Activated T-cell treated with anti-CD3 and anti-CD28 coated beads, Interleukin-2, amount 50 U/mL, for 72 hours (primary cell): ENCODE results near the gene TNK2. TPM values are rescaled to one million over a fixed set of nuclear protein-coding genes. Genes with fewer than 3 reads are reported as not detected.
"Not testable (repeated sequence)": the region's sequence is repeated elsewhere in the genome, so short reads cannot be mapped to it uniquely, and the experiment has no call there.

Source experiments
- ATAC-seq, 2 donors: fragments of 150-1000 bp; cut with Tn5 transposase; replicated peaks in 1 of 2; 2 replicates each; pipeline ENCODE4 v1.10.0; 2021; ENCODE audit warnings: moderate library complexity in 2 of 2, mild to moderate bottlenecking in 1 of 2
- DNase-seq, 2 donors: peaks; one replicate each; pipeline ENCODE4 v3.0.0; 2021 to 2022; ENCODE audit warnings: mixed read lengths in 1 of 2
- H3K27ac Mint-ChIP-seq: one replicate; pipeline ENCODE4 v1.8.0; 2022; ENCODE audit warnings: mild to moderate bottlenecking, moderate library complexity, mixed read lengths
- H3K27me3 Mint-ChIP-seq: one replicate; pipeline ENCODE4 v1.8.0; 2022; ENCODE audit warnings: low read depth, mixed read lengths
- H3K36me3 Mint-ChIP-seq, 2 donors: one replicate each; pipeline ENCODE4 v1.8.0; 2022; ENCODE audit warnings: mixed read lengths in 2 of 2, mild to moderate bottlenecking in 1 of 2; ENCODE audit not compliant: insufficient read depth in 2 of 2
- H3K4me1 Mint-ChIP-seq: one replicate; pipeline ENCODE4 v1.8.0; 2022; ENCODE audit warnings: low read depth, mixed read lengths
- H3K4me3 Mint-ChIP-seq, 2 donors: one replicate each; pipeline ENCODE4 v1.8.0; 2022; ENCODE audit warnings: mild to moderate bottlenecking in 2 of 2, mixed read lengths in 2 of 2, moderate library complexity in 2 of 2
- H3K9me3 Mint-ChIP-seq, 2 donors: one replicate each; pipeline ENCODE4 v1.8.0; 2022; ENCODE audit warnings: mixed read lengths in 2 of 2
- total RNA-seq, 2 donors: library from RNA; stranded (reverse); gene quantifications; one replicate each; pipeline ENCODE4 v1.2.3, GENCODE V29; 2022

The TNK2 gene
- total RNA-seq, 2 donors from 2014 or later = 94.8 to 112 TPM

DNA sequence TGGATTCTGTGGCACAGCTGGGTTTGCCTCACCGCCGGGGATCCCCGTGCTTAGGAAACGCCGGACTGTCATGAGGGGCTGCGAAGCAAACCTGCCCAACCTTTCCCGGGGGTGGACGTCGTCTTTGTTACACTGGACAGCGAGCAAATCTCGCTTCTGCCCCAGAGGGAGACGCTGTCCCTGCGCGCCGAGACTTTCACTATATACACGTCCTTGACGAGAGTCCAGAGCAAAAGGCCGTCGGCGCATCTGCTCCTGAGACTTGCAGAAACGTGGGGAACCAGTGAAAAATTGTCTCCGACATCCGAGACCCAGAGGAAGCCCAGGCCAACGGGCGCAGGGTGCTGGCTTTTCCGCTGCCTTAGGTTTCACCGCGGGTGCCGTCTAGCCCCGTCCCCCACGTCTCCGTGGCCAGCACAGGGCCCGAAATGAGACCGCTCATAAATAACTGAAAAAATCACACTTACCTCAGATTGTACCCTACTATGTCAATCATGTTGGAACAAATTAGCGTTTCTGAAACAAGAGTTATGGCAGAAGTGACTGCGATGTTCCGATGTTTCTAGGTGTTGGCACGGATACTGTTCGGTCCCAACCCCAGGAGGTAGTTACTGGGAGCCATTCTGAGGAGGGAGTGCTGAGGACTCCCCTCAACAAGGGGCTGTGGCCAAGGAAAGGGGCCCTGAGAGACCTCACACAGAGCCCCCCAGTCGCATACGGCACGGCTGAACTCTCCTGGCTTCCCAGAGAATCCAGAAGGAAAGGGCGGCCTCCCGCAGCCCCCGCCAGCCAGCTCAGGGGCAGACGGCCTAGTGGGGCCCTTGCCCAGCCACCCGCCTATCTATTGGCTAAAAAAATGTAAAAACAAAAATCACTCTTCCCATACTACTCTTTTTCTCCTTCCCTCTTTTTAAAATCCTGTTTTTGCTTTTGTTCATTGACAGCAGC, 82.2 kb downstream of the TNK2 start:
- Mint-ChIP-seq H3K27me3 (no peaks in the 10 kb centered on the region), H3K36me3 (no peaks in the 10 kb centered on the region), H3K9me3 (no peaks in the 10 kb centered on the region), H3K27ac (no peak overlapping the region), H3K4me3 (no peak overlapping the region), H3K4me1 (no peaks in the 10 kb centered on the region)
- ATAC-seq (no peak), DNase-seq (no peak)

DNA sequence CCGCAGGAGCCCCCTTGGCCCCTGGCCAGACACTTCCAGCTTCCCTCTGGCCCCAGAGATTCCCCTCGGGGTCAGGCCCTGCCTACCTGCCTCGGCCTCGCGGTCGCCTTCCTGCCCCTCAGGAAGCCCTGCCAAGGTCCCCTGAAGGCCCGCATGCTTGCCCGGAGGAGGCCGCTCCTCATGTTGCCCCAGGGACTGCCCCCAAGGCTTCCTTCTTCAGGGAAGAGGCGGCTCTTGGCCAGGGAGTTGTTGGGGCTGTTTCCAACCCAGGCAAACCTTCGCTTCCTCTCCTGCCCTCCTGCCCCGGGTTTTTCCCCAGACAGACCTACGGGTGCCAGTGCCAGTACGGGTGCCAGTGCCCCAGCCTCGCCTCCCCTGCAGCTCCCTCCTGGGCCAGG, 83.2 kb downstream of the TNK2 start:
- no peak for DNase-seq
- Mint-ChIP-seq H3K36me3 (no peaks in the 10 kb centered on the region), H3K27me3 (no peaks in the 10 kb centered on the region), H3K4me1 (no peaks in the 10 kb centered on the region), H3K27ac (no peak overlapping the region), H3K9me3 (no peaks in the 10 kb centered on the region), H3K4me3 (no peak overlapping the region)
- no peak for ATAC-seq

DNA sequence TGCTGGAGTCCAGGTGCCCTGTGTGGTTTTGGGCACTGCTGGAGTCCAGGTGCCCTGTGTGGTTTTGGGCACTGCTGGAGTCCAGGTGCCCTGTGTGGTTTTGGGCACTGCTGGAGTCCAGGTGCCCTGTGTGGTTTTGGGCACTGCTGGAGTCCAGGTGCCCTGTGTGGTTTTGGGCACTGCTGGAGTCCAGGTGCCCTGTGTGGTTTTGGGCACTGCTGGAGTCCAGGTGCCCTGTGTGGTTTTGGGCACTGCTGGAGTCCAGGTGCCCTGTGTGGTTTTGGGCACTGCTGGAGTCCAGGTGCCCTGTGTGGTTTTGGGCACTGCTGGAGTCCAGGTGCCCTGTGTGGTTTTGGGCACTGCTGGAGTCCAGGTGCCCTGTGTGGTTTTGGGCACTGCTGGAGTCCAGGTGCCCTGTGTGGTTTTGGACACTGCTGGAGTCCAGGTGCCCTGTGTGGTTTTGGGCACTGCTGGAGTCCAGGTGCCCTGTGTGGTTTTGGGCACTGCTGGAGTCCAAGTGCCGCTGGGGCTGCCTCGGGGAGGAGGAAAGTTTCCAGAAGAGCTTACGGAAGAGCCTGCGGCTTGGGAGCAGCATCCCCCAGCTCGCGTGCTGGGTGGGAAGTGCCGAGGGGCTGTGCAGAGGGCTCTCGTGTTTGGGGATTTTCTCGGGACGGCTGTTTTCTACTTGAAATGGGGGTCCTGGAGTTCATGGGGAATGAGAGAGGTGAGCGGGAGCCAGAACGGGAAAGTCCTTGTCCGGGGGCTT, 83.7 kb downstream of the TNK2 start:
- not testable (repeated sequence) for ATAC-seq, H3K27ac Mint-ChIP-seq, H3K9me3 Mint-ChIP-seq, H3K36me3 Mint-ChIP-seq, H3K27me3 Mint-ChIP-seq, H3K4me3 Mint-ChIP-seq, DNase-seq, H3K4me1 Mint-ChIP-seq

DNA sequence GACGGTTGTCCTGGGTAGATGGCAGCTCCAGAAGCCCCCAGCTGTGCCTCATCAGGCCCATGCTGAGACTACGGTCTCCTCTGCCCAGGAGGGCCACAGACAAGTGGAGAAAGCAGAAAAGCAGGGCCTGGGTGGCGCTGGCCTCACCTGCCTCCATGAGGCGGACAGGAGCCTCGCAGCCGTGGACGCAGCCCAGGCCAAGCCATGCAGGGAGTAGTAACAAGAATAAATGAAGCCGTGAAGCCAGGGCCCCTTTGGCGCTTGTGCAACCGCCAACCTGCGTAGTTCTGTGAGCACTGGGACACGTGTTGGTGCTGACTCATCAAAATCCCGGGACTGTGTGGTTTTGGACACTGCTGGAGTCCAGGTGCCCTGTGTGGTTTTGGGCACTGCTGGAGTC, 84.4 kb downstream of the TNK2 start:
- Mint-ChIP-seq H3K27me3 (no peaks in the 10 kb centered on the region), H3K9me3 (no peaks in the 10 kb centered on the region), H3K27ac (no peak overlapping the region), H3K4me1 (no peaks in the 10 kb centered on the region), H3K4me3 (no peak overlapping the region), H3K36me3 (no peaks in the 10 kb centered on the region)
- ATAC-seq (no peak), DNase-seq (no peak)

DNA sequence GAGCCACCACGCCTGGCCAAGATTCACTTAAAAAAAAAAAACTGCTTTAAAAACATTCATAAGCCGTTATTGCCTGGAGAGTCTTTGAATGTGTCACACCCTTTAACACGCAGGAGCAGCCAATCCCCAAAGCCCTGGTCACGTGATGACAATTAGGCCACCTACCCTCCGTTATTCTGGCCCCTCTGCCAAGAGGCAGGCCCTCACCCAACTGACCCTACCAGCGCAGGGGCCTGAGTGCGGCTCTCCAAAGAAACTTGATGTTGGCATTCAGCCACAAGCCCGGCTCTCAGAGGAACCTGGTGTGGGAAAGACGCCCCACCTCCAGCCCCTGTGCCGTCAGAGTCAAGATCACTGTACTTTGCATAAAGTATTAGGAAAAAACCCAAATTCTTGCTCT, 85.1 kb downstream of the TNK2 start:
- H3K4me3 Mint-ChIP-seq = no peak overlapping the region
- no peaks in the 10 kb centered on the region for H3K9me3 Mint-ChIP-seq
- no peaks in the 10 kb centered on the region for H3K4me1 Mint-ChIP-seq
- ATAC-seq = no peak
- H3K27ac Mint-ChIP-seq = no peak overlapping the region
- no peaks in the 10 kb centered on the region for H3K36me3 Mint-ChIP-seq
- no peak for DNase-seq
- no peaks in the 10 kb centered on the region for H3K27me3 Mint-ChIP-seq

DNA sequence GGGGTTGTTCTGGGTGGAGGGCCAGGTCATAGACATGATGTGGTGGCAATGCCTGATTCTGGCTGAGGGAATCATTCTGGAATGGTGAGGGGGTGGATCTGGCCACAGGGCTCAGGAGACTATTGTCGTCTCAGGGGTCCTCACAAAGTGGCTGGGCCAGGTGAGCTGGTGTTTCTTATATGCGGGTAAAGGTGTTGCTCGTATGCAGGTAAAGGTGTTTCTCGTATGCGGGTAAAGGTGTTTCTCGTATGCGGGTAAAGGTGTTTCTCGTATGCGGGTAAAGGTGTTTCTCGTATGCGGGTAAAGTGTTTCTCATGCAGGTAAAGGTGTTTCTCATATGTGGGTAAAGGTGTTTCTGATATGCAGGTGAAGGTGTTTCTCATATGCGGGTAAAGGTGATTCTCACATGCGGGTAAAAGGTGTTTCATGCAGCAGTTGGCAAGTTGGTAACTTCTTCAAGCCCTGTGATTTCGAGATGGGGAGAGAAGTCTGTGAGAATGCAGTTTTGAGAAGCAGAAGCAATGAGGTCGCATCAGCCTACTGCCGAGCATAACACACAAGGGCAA, 86.1 kb downstream of the TNK2 start:
- ATAC-seq = no peak

DNA sequence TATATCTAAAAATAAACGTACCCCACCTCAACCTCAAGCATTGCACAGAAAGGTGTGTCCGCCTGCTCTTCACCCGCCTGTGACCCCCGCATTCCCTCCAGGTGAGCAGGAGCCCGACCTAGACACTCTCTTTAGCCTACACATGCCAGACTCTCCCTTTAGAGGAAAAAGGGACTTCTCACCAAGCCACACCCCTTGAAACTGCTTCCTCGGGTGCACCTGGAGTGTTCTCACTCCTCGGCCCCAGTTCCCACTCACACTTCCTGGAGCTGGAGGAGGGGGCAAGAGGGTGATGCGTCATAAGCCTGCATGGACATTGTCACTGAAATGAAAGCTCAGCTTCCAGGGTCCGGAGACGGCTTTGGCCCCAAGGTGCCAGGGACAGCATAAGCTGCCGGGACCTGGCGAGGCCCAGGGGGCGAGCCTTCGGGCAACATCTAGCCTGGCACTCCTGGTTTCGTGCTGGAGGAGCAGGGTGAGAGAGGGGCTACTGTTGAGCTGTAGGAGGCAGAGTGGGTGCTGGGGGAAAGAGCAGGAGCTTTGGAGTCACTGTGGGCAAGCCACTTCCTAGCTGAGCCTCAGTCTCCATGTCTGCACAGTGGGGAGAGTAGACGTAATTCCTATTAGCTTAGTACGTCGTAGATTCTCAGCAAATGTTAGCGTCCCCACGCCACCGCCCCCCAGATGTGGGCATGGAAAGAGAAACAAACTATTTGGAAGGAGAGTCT, 86.8 kb downstream of the TNK2 start:
- H3K4me1 Mint-ChIP-seq = no peaks in the 10 kb centered on the region
- no peak overlapping the region for H3K27ac Mint-ChIP-seq

More for the DNA sequence above, 86.1 kb downstream of the TNK2 start:
- no peaks in the 10 kb centered on the region for H3K27me3 Mint-ChIP-seq
- H3K27ac Mint-ChIP-seq = no peak overlapping the region
- no peak overlapping the region for H3K4me3 Mint-ChIP-seq
- DNase-seq = no peak
- no peaks in the 10 kb centered on the region for H3K36me3 Mint-ChIP-seq
- no peaks in the 10 kb centered on the region for H3K9me3 Mint-ChIP-seq
- H3K4me1 Mint-ChIP-seq = no peaks in the 10 kb centered on the region

DNA sequence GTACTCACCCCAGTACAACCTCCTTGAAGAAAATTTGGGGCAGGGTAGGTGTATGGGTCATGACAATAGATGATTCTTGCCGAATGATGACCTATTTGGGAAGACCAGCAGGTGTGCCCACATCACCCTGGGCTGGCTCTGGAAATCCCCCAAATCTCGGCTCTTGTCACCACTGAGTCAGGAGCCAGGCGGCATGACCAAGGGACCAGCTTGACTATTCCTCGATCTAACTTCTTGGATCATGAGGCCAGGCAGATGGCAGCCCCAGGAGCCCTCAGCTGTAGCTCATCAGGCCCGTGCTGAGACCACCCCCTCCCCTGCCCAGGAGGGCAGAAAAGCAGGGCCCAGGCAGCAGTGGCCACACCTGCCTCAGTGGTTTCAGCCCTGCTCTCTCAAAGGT, 87.5 kb downstream of the TNK2 start:
- no peak for ATAC-seq
- H3K27me3 Mint-ChIP-seq = no peaks in the 10 kb centered on the region
- H3K4me1 Mint-ChIP-seq = no peaks in the 10 kb centered on the region
- H3K4me3 Mint-ChIP-seq = no peak overlapping the region
- no peaks in the 10 kb centered on the region for H3K36me3 Mint-ChIP-seq
- no peaks in the 10 kb centered on the region for H3K9me3 Mint-ChIP-seq
- DNase-seq = no peak
- H3K27ac Mint-ChIP-seq = no peak overlapping the region

More for the DNA sequence above, 86.8 kb downstream of the TNK2 start:
- DNase-seq = no peak
- no peaks in the 10 kb centered on the region for H3K36me3 Mint-ChIP-seq
- no peaks in the 10 kb centered on the region for H3K27me3 Mint-ChIP-seq
- ATAC-seq = no peak
- H3K9me3 Mint-ChIP-seq = no peaks in the 10 kb centered on the region
- H3K4me3 Mint-ChIP-seq = no peak overlapping the region

DNA sequence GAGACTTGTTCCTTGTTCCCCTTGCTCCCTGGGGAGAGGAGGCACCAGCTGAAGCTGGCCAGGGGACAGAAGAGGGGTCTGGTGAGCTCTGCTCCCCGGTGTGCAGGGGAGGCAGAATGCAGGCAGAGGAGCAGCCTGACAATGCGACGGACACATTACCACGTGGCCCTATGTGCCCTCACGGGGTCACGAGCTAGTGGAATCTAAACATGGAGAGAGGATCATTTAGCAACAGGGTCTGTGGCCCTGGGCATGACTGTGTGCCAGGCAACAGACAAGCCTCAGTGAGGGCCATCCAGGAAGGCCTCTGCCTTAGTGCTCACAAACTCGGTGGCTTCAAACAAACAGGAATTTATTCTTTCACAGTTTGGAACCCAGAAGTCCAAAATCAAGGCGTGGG, 88.2 kb downstream of the TNK2 start:
- Mint-ChIP-seq H3K27me3 (no peaks in the 10 kb centered on the region), H3K9me3 (no peaks in the 10 kb centered on the region), H3K4me1 (no peaks in the 10 kb centered on the region), H3K36me3 (no peaks in the 10 kb centered on the region), H3K27ac (no peak overlapping the region), H3K4me3 (no peak overlapping the region)
- ATAC-seq (no peak), DNase-seq (no peak)

DNA sequence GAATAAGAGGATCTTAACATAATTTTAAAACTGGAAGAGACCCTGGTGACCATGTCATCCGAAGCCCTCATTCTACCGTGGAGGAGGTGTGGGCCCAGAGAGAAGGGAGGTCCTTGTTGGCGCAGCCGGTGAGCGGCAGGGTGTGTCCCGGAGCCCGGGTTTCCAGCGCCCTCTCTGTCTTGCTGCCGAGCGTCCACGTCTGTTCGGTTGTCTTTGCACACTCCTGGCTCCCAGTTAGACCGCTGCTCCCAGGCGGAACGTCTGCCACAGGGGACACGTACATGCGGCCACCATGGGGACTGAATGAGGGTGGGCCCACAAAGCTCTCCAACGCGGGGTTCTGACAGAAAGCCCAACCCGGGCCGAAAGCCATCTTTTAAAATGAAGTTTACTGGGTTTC, 90.0 kb downstream of the TNK2 start:
- H3K9me3 Mint-ChIP-seq = no peaks in the 10 kb centered on the region
- H3K27ac Mint-ChIP-seq = no peak overlapping the region
- H3K4me1 Mint-ChIP-seq = no peaks in the 10 kb centered on the region
- ATAC-seq (no peak), DNase-seq (no peak)
- no peaks in the 10 kb centered on the region for H3K27me3 Mint-ChIP-seq
- H3K36me3 Mint-ChIP-seq = no peaks in the 10 kb centered on the region
- H3K4me3 Mint-ChIP-seq = no peak overlapping the region

DNA sequence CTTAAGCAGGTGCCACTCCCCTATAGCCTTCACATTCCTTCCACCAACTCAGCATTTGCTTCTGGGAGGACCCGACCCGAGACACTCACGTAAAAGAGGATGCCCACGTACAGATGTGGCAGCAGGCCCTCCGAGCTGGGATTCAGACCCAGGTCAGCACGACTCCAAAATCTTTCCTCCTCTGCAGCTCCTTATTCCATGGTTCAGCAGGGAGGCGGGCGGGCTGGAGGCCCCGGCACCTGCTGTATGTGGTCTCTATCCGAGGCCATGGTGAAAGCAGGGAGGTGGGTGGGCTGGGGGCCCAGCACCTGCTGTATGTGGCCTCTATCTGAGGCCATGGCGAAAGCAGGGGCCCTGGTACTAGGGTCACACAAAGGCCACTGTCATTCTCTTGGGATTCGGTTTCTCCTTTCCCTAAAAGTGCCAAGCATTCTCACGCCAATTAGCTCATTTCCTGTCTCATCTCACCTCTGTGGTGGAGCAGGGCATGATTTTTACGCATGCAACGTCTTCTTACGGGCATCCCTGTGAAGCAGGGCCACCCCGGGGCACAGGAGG, 90.7 kb downstream of the TNK2 start:
- Mint-ChIP-seq H3K4me3 (no peak overlapping the region), H3K36me3 (no peaks in the 10 kb centered on the region), H3K4me1 (no peaks in the 10 kb centered on the region), H3K9me3 (no peaks in the 10 kb centered on the region), H3K27me3 (no peaks in the 10 kb centered on the region), H3K27ac (no peak overlapping the region)
- DNase-seq (no peak), ATAC-seq (no peak)

DNA sequence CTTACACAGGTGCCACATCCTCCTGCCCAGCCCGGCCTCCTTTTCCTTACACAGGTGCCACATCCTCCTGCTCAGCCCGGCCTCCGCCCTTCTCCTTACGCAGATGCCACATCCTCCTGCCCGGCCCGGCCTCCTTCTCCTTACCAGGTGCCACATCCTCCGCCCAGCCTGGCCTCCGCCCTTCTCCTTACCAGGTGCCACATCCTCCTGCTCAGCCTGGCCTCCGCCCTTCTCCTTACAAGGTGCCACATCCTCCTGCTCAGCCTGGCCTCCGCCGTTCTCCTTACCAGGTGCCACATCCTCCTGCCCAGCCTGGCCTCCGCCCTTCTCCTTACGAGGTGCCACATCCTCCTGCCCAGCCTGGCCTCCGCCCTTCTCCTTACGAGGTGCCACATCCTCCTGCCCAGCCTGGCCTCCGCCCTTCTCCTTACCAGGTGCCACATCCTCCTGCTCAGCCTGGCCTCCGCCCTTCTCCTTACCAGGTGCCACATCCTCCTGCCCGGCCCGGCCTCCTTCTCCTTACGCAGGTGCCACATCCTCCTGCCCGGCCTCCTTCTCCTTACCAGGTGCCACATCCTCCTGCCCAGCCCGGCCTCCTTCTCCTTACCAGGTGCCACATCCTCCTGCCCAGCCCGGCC, 92.0 kb downstream of the TNK2 start:
- H3K27me3 Mint-ChIP-seq, DNase-seq, ATAC-seq, H3K36me3 Mint-ChIP-seq, H3K4me1 Mint-ChIP-seq, H3K9me3 Mint-ChIP-seq, H3K27ac Mint-ChIP-seq, H3K4me3 Mint-ChIP-seq: not testable (repeated sequence)
